B cell (primary cell): ENCODE data around the gene IFIT1B.

Experiments used
- CTCF ChIP-seq: fragments of 200-600 bp; IDR thresholded peaks from one replicate; pipeline ENCODE4 v1.8.0; 2022; ENCODE audit warnings: antibody characterized with exemption, mild to moderate bottlenecking
- EZH2 ChIP-seq: IDR thresholded peaks from 2 replicates; pipeline ENCODE4 v1.6.1; 2012; ENCODE audit warnings: borderline replicate concordance, low read depth, mild to moderate bottlenecking, moderate library complexity, low read length; ENCODE audit not compliant: insufficient read depth, poor library complexity, severe bottlenecking

- TF ChIP-seq CTCF (no peak), EZH2 (no peak)
These were observed 16.0 kb downstream of the IFIT1B start for GRCh38 chr10:89393898-89394297.
